Stomach (tissue), 9 donors: ENCODE data around the gene EPHA7. TPM values are rescaled to one million over a fixed set of nuclear protein-coding genes. Genes with fewer than 3 reads are reported as not detected.

Source experiments
- DNase-seq, 2 donors: peaks; one replicate each; pipeline versions ENCODE4 v3.0.0 to v3.0.0-alpha.2; 2013 to 2019
- H3K27ac ChIP-seq, 5 donors: fragments of 200-600 bp in 4 of 5; sonication (generic) in 4 of 5; one replicate each; pipeline ENCODE4 v1.5.1; 2013 to 2019; ENCODE audit warnings: mild to moderate bottlenecking in 1 of 5, moderate library complexity in 1 of 5
- H3K27me3 ChIP-seq, 3 donors: fragments of 200-600 bp; sonication (generic); one replicate each; pipeline ENCODE4 v1.5.1; 2017 to 2019; ENCODE audit warnings: mixed run types in 1 of 3
- H3K36me3 ChIP-seq, 4 donors: fragments of 200-600 bp; sonication (generic); 1 replicate in 3 of 4; 2 replicates in 1 of 4; pipeline ENCODE4 v1.5.1; 2016 to 2019
- H3K4me1 ChIP-seq, 4 donors: fragments of 200-600 bp; sonication (generic); one replicate each; pipeline ENCODE4 v1.5.1; 2016 to 2019
- H3K4me3 ChIP-seq, 4 donors: fragments of 200-600 bp; sonication (generic) in 3 of 4; one replicate each; pipeline ENCODE4 v1.5.1; 2016 to 2019; ENCODE audit warnings: mild to moderate bottlenecking in 1 of 4
- H3K9me3 ChIP-seq, 4 donors: fragments of 200-600 bp; sonication (generic); one replicate each; pipeline ENCODE4 v1.5.1; 2016 to 2019
- CTCF ChIP-seq, 7 experiments: fragments of 450-650 bp in 4 of 7; fragments of 200-600 bp in 3 of 7; sonication (generic) in 3 of 7; IDR thresholded peaks; one replicate each; pipeline ENCODE4 v1.5.1; 2016 to 2019; ENCODE audit warnings: antibody characterized with exemption in 7 of 7, control low read depth in 2 of 7, mild to moderate bottlenecking in 1 of 7
- EP300 ChIP-seq: sonication (generic); formaldehyde crosslinking; IDR thresholded peaks from one replicate; pipeline ENCODE4 v1.6.1; 2017; ENCODE audit warnings: antibody characterized with exemption
- POLR2A ChIP-seq, 4 donors: fragments of 450-650 bp; IDR thresholded peaks; one replicate each; pipeline ENCODE4 v1.6.1; 2016; ENCODE audit warnings: antibody characterized with exemption in 4 of 4, control low read depth in 2 of 4, mild to moderate bottlenecking in 1 of 4, moderate library complexity in 1 of 4
- POLR2AphosphoS5 ChIP-seq, 3 donors: sonication (generic); formaldehyde crosslinking; IDR thresholded peaks; one replicate each; pipeline ENCODE4 v1.6.1; 2016; ENCODE audit warnings: antibody characterized with exemption in 3 of 3
- WGBS, 5 donors: extraction: QIAGEN DNeasy Blood & Tissue Kit in 3 of 5; methylation state at CpG; one replicate each; pipeline versions ENCODE4 v1.1.5 to v1.1.7; 2013 to 2018; 5-methylcytosine and 5-hydroxymethylcytosine counted together
- intact Hi-C: fragments of 100-400 bp; cut with DNase I; formaldehyde crosslinking; loops from one replicate; pipeline ENCODE4 v1.15.1; 2023; ENCODE audit warnings: low total_unique reads
- polyA plus RNA-seq, 3 donors: library from polyadenylated mRNA; stranded (reverse); fragments of 200-250 nt; gene quantifications; one replicate each; pipeline ENCODE4 v1.2.3, GENCODE V29; 2013
- total RNA-seq, 5 donors: library from RNA; depleted of rRNA; stranded (reverse); fragments of >200 nt; gene quantifications; one replicate each; pipeline versions ENCODE4 v1.1.0 to v1.2.3, GENCODE V29; 2014 to 2016
- donor health status: healthy with polysubstance abuse.
- donor health status: Bipolar disorder and iron deficiency.
- donor health status: healthy.

EPHA7 gene
- total and polyA plus RNA-seq, 8 donors = 0.55 to 118 (median 7.6) TPM

DNA sequence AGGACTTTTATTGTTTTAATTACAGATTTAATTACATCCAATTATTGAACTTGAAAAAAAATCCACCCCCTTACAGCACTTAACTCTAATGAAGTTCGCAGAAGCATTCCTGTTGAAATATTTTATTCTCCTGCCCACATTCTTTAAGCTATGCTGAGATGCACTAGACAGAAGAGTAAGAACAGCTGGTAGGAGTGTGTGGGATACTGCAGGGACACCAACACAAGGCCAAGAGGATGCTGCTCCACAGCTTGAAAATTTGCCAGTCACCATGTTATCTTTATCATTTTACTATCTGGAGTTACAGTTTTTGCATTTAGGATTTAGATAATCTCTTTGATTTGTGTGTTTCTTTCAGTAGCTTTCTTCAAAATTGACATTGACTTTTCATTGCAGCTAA is 180.7 kb downstream of the EPHA7 start:
- Histone ChIP-seq H3K4me1 (no peaks in the 10 kb centered on the region), H3K4me3 (no peak overlapping the region), H3K27ac (no peak overlapping the region), H3K9me3 (no peaks in the 10 kb centered on the region), H3K27me3 (no peaks in the 10 kb centered on the region), H3K36me3 (no peaks in the 10 kb centered on the region)
- intact Hi-C loops = no loop called here
- DNase-seq = no peak
- WGBS, 5 donors = 56 to 78% (median 68%) methylated on average over 1 of the region's 1 CpG
- TF ChIP-seq EP300 = no peak
- TF ChIP-seq CTCF (IDR thresholded peaks at IDR 0.05) = no peak
- TF ChIP-seq POLR2AphosphoS5 (IDR thresholded peaks at IDR 0.05) = no peak
- no peak for TF ChIP-seq POLR2A (IDR thresholded peaks at IDR 0.05)

- Histone ChIP-seq H3K9me3 (no peaks in the 10 kb centered on the region), H3K36me3 (no peaks in the 10 kb centered on the region), H3K4me3 (no peak overlapping the region), H3K27ac (no peak overlapping the region), H3K4me1 (no peaks in the 10 kb centered on the region), H3K27me3 (no peaks in the 10 kb centered on the region)
- TF ChIP-seq CTCF (IDR thresholded peaks at IDR 0.05) = no peak
- no peak for DNase-seq
- intact Hi-C loops = no loop called here
- WGBS, 5 donors = 37 to 51% (median 42%) methylated on average over 3 of the region's 3 CpGs
Measured at GRCh38 chr6:93235775-93236174, 183.6 kb downstream of the EPHA7 start.

GRCh38 chr6:93226822-93227221 is 192.5 kb downstream of the EPHA7 start:
- DNase-seq = no peak
- H3K27me3 ChIP-seq = no peaks in the 10 kb centered on the region
- intact Hi-C loops = no loop called here
- no peak for TF ChIP-seq POLR2AphosphoS5 (IDR thresholded peaks at IDR 0.05)
- no peak for TF ChIP-seq POLR2A (IDR thresholded peaks at IDR 0.05)
- no peak for TF ChIP-seq EP300
- no peak for TF ChIP-seq CTCF (IDR thresholded peaks at IDR 0.05)
- no peak overlapping the region for H3K4me3 ChIP-seq
- H3K27ac ChIP-seq = no peak overlapping the region
- 88 to 96% (median 95%) methylated on average over 1 of the region's 1 CpG for WGBS, 5 donors
- no peaks in the 10 kb centered on the region for H3K36me3 ChIP-seq
- H3K9me3 ChIP-seq = no peaks in the 10 kb centered on the region
- no peaks in the 10 kb centered on the region for H3K4me1 ChIP-seq

DNA sequence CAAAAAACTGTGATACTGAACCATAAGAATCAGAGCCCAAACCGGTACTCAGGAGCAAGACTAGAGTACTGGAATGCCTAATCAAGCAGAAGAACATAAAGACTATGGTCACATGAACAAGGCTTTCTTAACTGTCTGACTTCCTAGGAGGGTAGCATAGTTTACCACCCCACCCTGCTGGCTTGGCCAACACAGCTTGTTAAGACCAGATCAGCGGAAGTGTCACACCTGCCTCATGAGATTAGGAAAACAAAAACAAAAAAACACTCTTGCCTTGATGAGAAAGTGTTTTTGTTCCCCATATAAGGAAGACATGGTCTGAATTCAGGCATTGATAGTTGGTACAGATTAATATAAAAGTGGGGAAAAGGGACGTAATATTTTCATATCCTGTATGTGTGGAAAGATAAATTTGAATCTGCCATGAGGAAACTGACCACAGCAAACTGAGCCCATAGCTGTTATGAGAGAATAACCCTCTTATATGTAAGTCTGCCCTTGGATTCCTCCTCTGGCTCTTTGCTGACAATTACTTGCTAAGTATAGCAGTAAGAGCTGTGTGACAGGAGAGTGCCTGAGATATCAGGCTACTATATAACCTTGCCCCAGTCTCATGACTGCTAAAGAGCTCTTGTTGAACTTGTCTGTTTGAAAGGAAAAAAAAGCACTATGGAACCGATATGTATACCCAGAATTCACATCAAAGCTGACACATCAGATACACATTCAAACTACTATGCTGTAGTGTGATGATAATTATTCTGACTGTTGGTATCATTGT is 197.1 kb downstream of the EPHA7 start:
- no peak overlapping the region for H3K4me3 ChIP-seq
- WGBS, 5 donors = 61 to 72% (median 68%) methylated on average over 4 of the region's 4 CpGs
- no peak for DNase-seq
- no peaks in the 10 kb centered on the region for H3K4me1 ChIP-seq
- TF ChIP-seq EP300 (no peak), POLR2A (IDR thresholded peaks at IDR 0.05) (no peak), CTCF (IDR thresholded peaks at IDR 0.05) (no peak), POLR2AphosphoS5 (IDR thresholded peaks at IDR 0.05) (no peak)
- intact Hi-C loops = no loop called here
- H3K27me3 ChIP-seq = no peaks in the 10 kb centered on the region
- H3K27ac ChIP-seq = no peak overlapping the region
- no peaks in the 10 kb centered on the region for H3K9me3 ChIP-seq
- H3K36me3 ChIP-seq = no peaks in the 10 kb centered on the region
